Peyer's patch (tissue), 4 donors: ENCODE measurements around the gene ALG2. TPM values are rescaled to one million over a fixed set of nuclear protein-coding genes. Genes with fewer than 3 reads are reported as not detected.

Experiments
- DNase-seq, 3 donors: peaks; one replicate each; pipeline ENCODE4 v3.0.0-alpha.2; 2017 to 2019
- H3K27ac ChIP-seq, 4 donors: fragments of 200-600 bp; sonication (generic); one replicate each; pipeline ENCODE4 v1.5.1; 2016 to 2019
- H3K27me3 ChIP-seq, 2 donors: fragments of 200-600 bp; sonication (generic); one replicate each; pipeline ENCODE4 v1.5.1; 2019
- H3K36me3 ChIP-seq, 3 donors: fragments of 200-600 bp; sonication (generic); one replicate each; pipeline ENCODE4 v1.5.1; 2016 to 2019
- H3K4me1 ChIP-seq, 4 donors: fragments of 200-600 bp; sonication (generic); one replicate each; pipeline ENCODE4 v1.5.1; 2016 to 2019
- H3K4me3 ChIP-seq, 4 donors: fragments of 200-600 bp; sonication (generic); 1 replicate in 3 of 4; 2 replicates in 1 of 4; pipeline ENCODE4 v1.5.1; 2016 to 2019; ENCODE audit warnings: mild to moderate bottlenecking in 1 of 4
- H3K9me3 ChIP-seq, 4 donors: fragments of 200-600 bp; sonication (generic); one replicate each; pipeline ENCODE4 v1.5.1; 2016 to 2019; ENCODE audit warnings: mild to moderate bottlenecking in 1 of 4
- CTCF ChIP-seq, 6 experiments: fragments of 450-650 bp in 4 of 6; fragments of 200-600 bp in 2 of 6; sonication (generic) in 1 of 6; IDR thresholded peaks; one replicate each; pipeline ENCODE4 v1.5.1; 2017 to 2019; ENCODE audit warnings: antibody characterized with exemption in 6 of 6, mild to moderate bottlenecking in 3 of 6, moderate library complexity in 1 of 6
- POLR2A ChIP-seq, 2 donors: fragments of 450-650 bp; IDR thresholded peaks; one replicate each; pipeline ENCODE4 v1.5.1; 2017; ENCODE audit warnings: antibody characterized with exemption in 2 of 2, mild to moderate bottlenecking in 2 of 2, moderate library complexity in 2 of 2
- small RNA-seq, 2 donors: library from RNA; depleted of rRNA; stranded (forward); fragments of <200 nt; gene quantifications; one replicate each; pipeline ENCODE3, GENCODE V24; 2016
- total RNA-seq, 4 donors: library from RNA; depleted of rRNA; stranded (reverse); fragments of >200 nt; gene quantifications; one replicate each; pipeline ENCODE4 v1.1.0, GENCODE V29; 2016

The ALG2 gene
- total RNA-seq, 4 donors from 2014 or later = 19.0 to 36.2 (median 31.0) TPM

GRCh38 chr9:99171225-99172123 lies 50.3 kb downstream of the ALG2 start:
- no peak overlapping the region for H3K27ac ChIP-seq
- H3K27me3 ChIP-seq = no peaks in the 10 kb centered on the region
- no peaks in the 10 kb centered on the region for H3K9me3 ChIP-seq
- no peaks in the 10 kb centered on the region for H3K36me3 ChIP-seq
- no peaks in the 10 kb centered on the region for H3K4me1 ChIP-seq
- no peak for DNase-seq
- no peak overlapping the region for H3K4me3 ChIP-seq
- no peak for TF ChIP-seq CTCF (IDR thresholded peaks at IDR 0.05)
- TF ChIP-seq POLR2A (IDR thresholded peaks at IDR 0.05) = no peak

- Histone ChIP-seq H3K27me3 (no peaks in the 10 kb centered on the region), H3K36me3 (no peaks in the 10 kb centered on the region), H3K9me3 (no peaks in the 10 kb centered on the region), H3K4me1 (no peaks in the 10 kb centered on the region), H3K4me3 (no peak overlapping the region), H3K27ac (no peak overlapping the region)
- DNase-seq = no peak
- TF ChIP-seq POLR2A (IDR thresholded peaks at IDR 0.05) = no peak
- no peak for TF ChIP-seq CTCF (IDR thresholded peaks at IDR 0.05)
Observed at GRCh38 chr9:99169982-99170761, 51.6 kb downstream of the ALG2 start.

- no peak for DNase-seq
- no peak overlapping the region for H3K4me3 ChIP-seq
- no peak for TF ChIP-seq POLR2A (IDR thresholded peaks at IDR 0.05)
- TF ChIP-seq CTCF (IDR thresholded peaks at IDR 0.05) = no peak
- H3K4me1 ChIP-seq = no peaks in the 10 kb centered on the region
- H3K27ac ChIP-seq = no peak overlapping the region
- no peaks in the 10 kb centered on the region for H3K27me3 ChIP-seq
- H3K36me3 ChIP-seq = no peaks in the 10 kb centered on the region
- no peaks in the 10 kb centered on the region for H3K9me3 ChIP-seq
Observed at GRCh38 chr9:99169086-99169485, 52.7 kb downstream of the ALG2 start.

GRCh38 chr9:99167694-99168093 lies 54.0 kb downstream of the ALG2 start:
- no peaks in the 10 kb centered on the region for H3K27me3 ChIP-seq
- TF ChIP-seq POLR2A (IDR thresholded peaks at IDR 0.05) (no peak), CTCF (IDR thresholded peaks at IDR 0.05) (no peak)
- DNase-seq = no peak

GRCh38 chr9:99167119-99167518 lies 54.6 kb downstream of the ALG2 start:
- no peak for DNase-seq
- Histone ChIP-seq H3K4me1 (no peaks in the 10 kb centered on the region), H3K27me3 (no peaks in the 10 kb centered on the region), H3K4me3 (no peak overlapping the region), H3K9me3 (no peaks in the 10 kb centered on the region), H3K27ac (no peak overlapping the region), H3K36me3 (no peaks in the 10 kb centered on the region)
- TF ChIP-seq CTCF (IDR thresholded peaks at IDR 0.05) = no peak
- TF ChIP-seq POLR2A (IDR thresholded peaks at IDR 0.05) = no peak

More at GRCh38 chr9:99167694-99168093, 54.0 kb downstream of the ALG2 start:
- H3K4me1 ChIP-seq = no peaks in the 10 kb centered on the region
- H3K4me3 ChIP-seq = no peak overlapping the region
- H3K27ac ChIP-seq = no peak overlapping the region
- no peaks in the 10 kb centered on the region for H3K36me3 ChIP-seq
- H3K9me3 ChIP-seq = no peaks in the 10 kb centered on the region

Small RNA genes lying within 50 kb of the gene (small RNA-seq; reads per million reads assigned to genes)
- 0 reads per million in 2 donors for gene RN7SL794P

Other genes with a start within 250 kb of the ALG2 start
- gene TGFBR1, start 116.8 kb downstream of the ALG2 start, total RNA-seq = 10 to 100 TPM; 11.6 to 14.4 (median 13.5) TPM
- 10 to 100 TPM; 47.7 to 73.6 (median 58.0) TPM for gene SEC61B, start 340 bp upstream of the ALG2 start, total RNA-seq